ENCODE measurements around the gene MAP1A.

DNA sequence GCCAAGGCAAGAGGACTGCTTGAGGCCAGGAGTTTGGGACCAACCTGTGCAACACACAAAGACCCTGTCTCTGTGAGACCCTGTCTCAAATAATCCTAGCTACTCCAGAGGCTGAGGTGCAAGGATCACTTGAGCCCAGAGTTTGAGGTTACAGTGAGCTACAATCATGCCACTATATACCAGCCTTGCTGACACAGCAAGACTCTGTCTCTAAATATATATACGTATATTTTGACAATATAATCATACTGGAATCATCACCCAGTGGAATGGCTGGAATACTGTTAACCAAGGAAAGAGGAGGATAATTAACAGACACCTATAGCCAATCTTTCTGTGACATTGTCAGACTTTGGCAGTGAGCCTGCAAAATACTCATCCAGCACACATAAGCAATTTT lies 9.0 kb upstream of the MAP1A start:
- TF ChIP-seq, protein P1, sequence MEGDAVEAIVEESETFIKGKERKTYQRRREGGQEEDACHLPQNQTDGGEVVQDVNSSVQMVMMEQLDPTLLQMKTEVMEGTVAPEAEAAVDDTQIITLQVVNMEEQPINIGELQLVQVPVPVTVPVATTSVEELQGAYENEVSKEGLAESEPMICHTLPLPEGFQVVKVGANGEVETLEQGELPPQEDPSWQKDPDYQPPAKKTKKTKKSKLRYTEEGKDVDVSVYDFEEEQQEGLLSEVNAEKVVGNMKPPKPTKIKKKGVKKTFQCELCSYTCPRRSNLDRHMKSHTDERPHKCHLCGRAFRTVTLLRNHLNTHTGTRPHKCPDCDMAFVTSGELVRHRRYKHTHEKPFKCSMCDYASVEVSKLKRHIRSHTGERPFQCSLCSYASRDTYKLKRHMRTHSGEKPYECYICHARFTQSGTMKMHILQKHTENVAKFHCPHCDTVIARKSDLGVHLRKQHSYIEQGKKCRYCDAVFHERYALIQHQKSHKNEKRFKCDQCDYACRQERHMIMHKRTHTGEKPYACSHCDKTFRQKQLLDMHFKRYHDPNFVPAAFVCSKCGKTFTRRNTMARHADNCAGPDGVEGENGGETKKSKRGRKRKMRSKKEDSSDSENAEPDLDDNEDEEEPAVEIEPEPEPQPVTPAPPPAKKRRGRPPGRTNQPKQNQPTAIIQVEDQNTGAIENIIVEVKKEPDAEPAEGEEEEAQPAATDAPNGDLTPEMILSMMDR (IDR thresholded peaks at IDR 0.05), result no peak
- TF ChIP-seq POLR2AphosphoS5 (IDR thresholded peaks at IDR 0.05), result no peak
